Measurements from ENCODE around the gene DNASE1L1.

- TF ChIP-seq CTCF (IDR thresholded peaks at IDR 0.05; ENCODE audit: borderline replicate concordance, extremely low read depth, low read length, poor library complexity, severe bottlenecking) (no peak), EZH2 (IDR thresholded peaks at IDR 0.05; ENCODE audit: borderline replicate concordance, low read depth, low read length, severe bottlenecking) (no peak)
These were observed 28.1 kb upstream of the DNASE1L1 start, which contains the start of gene GDI1 for GRCh38 chrX:154436983-154437752.

Measured in DND-41 (cell line).